ENCODE measurements around the gene DRG2. TPM values are rescaled to one million over a fixed set of nuclear protein-coding genes. Genes with fewer than 3 reads are reported as not detected.

DRG2 gene
- total and polyA plus RNA-seq, 2 donors (not counting 3 experiments of a cell fraction or from before 2014, with no cell fraction given) = 50.2 to 60.4 TPM

GRCh38 chr17:18071751-18072150 lies 16.0 kb upstream of the DRG2 start:
- H3K36me3 ChIP-seq (ENCODE audit: control insufficient read depth in 2 of 2, extremely low read depth in 1 of 2, insufficient read depth in 2 of 2, low read length in 2 of 2) = no peaks in the 10 kb centered on the region
- FAIRE-seq (no peak), DNase-seq (ENCODE audit: low read depth, low spot score) (no peak)
- no peak overlapping the region for H3K4me2 ChIP-seq (ENCODE audit: insufficient read depth, low read length)
- H3K79me2 ChIP-seq (ENCODE audit: control insufficient read depth, insufficient read depth, low read length) = no peaks in the 10 kb centered on the region
- dilution Hi-C loops (cut with MboI; ENCODE audit: extremely low pct_ligation_motif_present, low sequenced_read_pairs) (no loop called here), intact Hi-C loops (cut with micrococcal nuclease) (no loop called here)
- H3K27ac ChIP-seq (ENCODE audit: insufficient read depth, low read depth, low read length) = no peak overlapping the region
- H2AFZ ChIP-seq (ENCODE audit: low read depth, low read length) = no peak overlapping the region
- no peak overlapping the region for H3K4me3 ChIP-seq (replicated peaks in 1 of 3; ENCODE audit: insufficient read depth in 1 of 3, low read depth in 1 of 3, low read length in 3 of 3)
- H3K9me3 ChIP-seq (replicated peaks; ENCODE audit: control insufficient read depth, insufficient read depth, low read length) = no peaks in the 10 kb centered on the region
- H3K27me3 ChIP-seq (ENCODE audit: control insufficient read depth in 2 of 2, insufficient read depth in 2 of 2, low read length in 2 of 2) = peaks cover 4 to 8% of the 10 kb centered on the region in 2 experiments
- CTCF ChIA-PET = interaction anchor here (1.1 kb wide), 1 partner anchor 38 kb away, joined by 3 read pairs; no protein-coding TSS in a partner anchor
- no peaks in the 10 kb centered on the region for H3K9me1 ChIP-seq (replicated peaks; ENCODE audit: control insufficient read depth, extremely low read depth, insufficient read depth, low read length)
- POLR2A ChIA-PET = no interaction called here
- no peaks in the 10 kb centered on the region for H4K20me1 ChIP-seq (replicated peaks; ENCODE audit: control insufficient read depth, extremely low read depth, insufficient read depth, low read length)
- no peaks in the 10 kb centered on the region for H3K4me1 ChIP-seq (ENCODE audit: control insufficient read depth, extremely low read depth, insufficient read depth, low read length)
- BruUV-seq (replicated peaks) = no TSS peak
- H3K9ac ChIP-seq (replicated peaks; ENCODE audit: extremely low read depth, insufficient read depth, low read length) = no peak overlapping the region
- TF ChIP-seq POLR2A (IDR thresholded peaks at IDR 0.05; ENCODE audit: low read depth, low read length) (no peak), FOS (IDR thresholded peaks at IDR 0.05; ENCODE audit: borderline replicate concordance, insufficient read depth, low read length) (no peak), POLR2AphosphoS5 (IDR thresholded peaks at IDR 0.05; ENCODE audit: insufficient read depth, low read depth, low read length) (no peak), CTCF (IDR thresholded peaks at IDR 0.05; ENCODE audit: extremely low read depth in 1 of 2, insufficient read depth in 1 of 2, low read depth in 1 of 2, low read length in 2 of 2) (no peak), MYC (IDR thresholded peaks at IDR 0.05; ENCODE audit: low read depth, low read length) (no peak), EZH2 (IDR thresholded peaks at IDR 0.05; ENCODE audit: borderline replicate concordance, low read depth, low read length, severe bottlenecking) (no peak), GATA2 (IDR thresholded peaks at IDR 0.05; ENCODE audit: insufficient read depth, insufficient read length, low read depth, low read length) (no peak), MAX (IDR thresholded peaks at IDR 0.05; ENCODE audit: insufficient read depth, insufficient read length) (no peak), JUN (IDR thresholded peaks at IDR 0.05; ENCODE audit: borderline replicate concordance, insufficient read depth, insufficient read length, low read depth) (no peak)
